Esophagus (tissue), 2 donors: ENCODE results near the gene NCLN. TPM values are rescaled to one million over a fixed set of nuclear protein-coding genes. Genes with fewer than 3 reads are reported as not detected.

Experiments
- H3K27ac ChIP-seq, 2 donors: one replicate each; pipeline ENCODE4 v1.5.1; 2013; ENCODE audit warnings: low read depth in 2 of 2, mild to moderate bottlenecking in 2 of 2, inconsistent platforms in 1 of 2, low read length in 1 of 2, moderate library complexity in 1 of 2
- H3K27me3 ChIP-seq, 2 donors: one replicate each; pipeline ENCODE4 v1.6.1; 2013; ENCODE audit warnings: low read length in 2 of 2, control low read depth in 1 of 2, mild to moderate bottlenecking in 1 of 2; ENCODE audit not compliant: insufficient read depth in 2 of 2, control insufficient read depth in 1 of 2
- H3K36me3 ChIP-seq, 2 donors: one replicate each; pipeline ENCODE4 v1.6.1; 2013; ENCODE audit warnings: low read length in 1 of 2; ENCODE audit not compliant: control insufficient read depth in 2 of 2, insufficient read depth in 2 of 2
- H3K4me1 ChIP-seq, 2 donors: one replicate each; pipeline ENCODE4 v1.6.1; 2013; ENCODE audit warnings: low read length in 1 of 2; ENCODE audit not compliant: control insufficient read depth in 2 of 2, insufficient read depth in 2 of 2
- H3K4me3 ChIP-seq, 2 donors: one replicate each; pipeline ENCODE4 v1.5.1; 2013; ENCODE audit warnings: low read length in 2 of 2, mild to moderate bottlenecking in 2 of 2, low read depth in 1 of 2, moderate library complexity in 1 of 2
- H3K9me3 ChIP-seq, 2 donors: one replicate each; pipeline ENCODE4 v1.6.1; 2013; ENCODE audit warnings: mild to moderate bottlenecking in 2 of 2, low read depth in 1 of 2, low read length in 1 of 2, moderate library complexity in 1 of 2; ENCODE audit not compliant: control insufficient read depth in 2 of 2, insufficient read depth in 1 of 2
- WGBS, 2 donors: extraction: QIAGEN DNeasy Blood & Tissue Kit; methylation state at CpG; one replicate each; pipeline ENCODE4 v1.1.7; 2013; 5-methylcytosine and 5-hydroxymethylcytosine counted together
- polyA plus RNA-seq, 2 donors: library from polyadenylated mRNA; stranded (reverse); fragments of 200-250 nt; gene quantifications; one replicate each; pipeline ENCODE4 v1.2.3, GENCODE V29; 2013
- donor health status: healthy with polysubstance abuse.
- donor health status: Bipolar disorder and iron deficiency.

Gene NCLN
- polyA plus RNA-seq, 2 donors = 23.9 to 24.9 TPM

DNA sequence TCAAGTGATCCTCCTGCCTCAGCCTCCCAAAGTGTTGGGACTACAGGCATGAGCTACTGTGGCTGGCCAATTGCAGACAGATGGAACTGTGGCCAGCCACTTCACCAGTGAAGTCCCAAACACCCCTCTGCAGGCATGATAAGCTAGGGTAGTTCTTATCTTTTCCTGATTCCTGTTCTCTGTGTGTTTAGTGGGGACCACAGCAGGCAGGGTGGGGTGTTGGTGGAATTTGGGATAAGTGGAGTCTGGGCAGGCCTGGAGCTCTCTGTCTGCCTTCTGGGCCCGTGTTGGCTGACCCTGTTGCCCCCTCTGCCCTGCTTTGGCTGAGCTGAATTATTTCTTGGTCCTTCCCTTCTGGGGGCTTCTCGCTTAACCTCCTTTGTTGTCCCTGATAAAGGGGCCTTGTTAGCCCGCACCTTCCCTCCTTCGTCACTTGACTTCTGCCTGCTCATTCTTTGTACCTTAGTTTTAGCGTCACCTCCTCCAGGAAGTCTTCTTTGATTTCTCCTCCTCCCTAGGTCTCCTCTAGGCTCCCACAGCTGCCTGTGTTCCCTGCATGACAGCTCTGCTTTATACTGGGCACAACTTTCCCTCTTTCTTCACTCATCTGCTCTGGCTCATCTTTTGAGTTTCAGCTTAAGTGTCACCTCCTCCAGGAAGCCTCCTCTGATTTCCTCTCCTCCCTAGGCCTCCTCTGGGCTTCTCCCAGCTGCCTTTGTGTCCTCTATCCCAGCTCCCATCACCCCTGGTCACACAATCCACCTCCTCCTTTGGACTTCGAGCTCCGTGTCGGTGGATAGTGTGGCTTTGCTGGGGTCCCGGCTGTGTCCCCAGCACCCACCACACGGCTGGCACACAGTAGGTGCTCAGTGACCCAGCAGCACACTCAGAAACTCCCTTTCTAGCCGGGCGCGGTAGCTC lies 1.7 kb upstream of the NCLN start:
- Histone ChIP-seq H3K4me3 (no peak overlapping the region), H3K27ac (no peak overlapping the region), H3K27me3 (no peaks in the 10 kb centered on the region), H3K9me3 (no peaks in the 10 kb centered on the region), H3K4me1 (peaks cover 9 to 15% of the 10 kb centered on the region in 2 donors), H3K36me3 (no peaks in the 10 kb centered on the region)
- WGBS, 2 donors = 75 to 78% methylated on average over 13 of the region's 13 CpGs

DNA sequence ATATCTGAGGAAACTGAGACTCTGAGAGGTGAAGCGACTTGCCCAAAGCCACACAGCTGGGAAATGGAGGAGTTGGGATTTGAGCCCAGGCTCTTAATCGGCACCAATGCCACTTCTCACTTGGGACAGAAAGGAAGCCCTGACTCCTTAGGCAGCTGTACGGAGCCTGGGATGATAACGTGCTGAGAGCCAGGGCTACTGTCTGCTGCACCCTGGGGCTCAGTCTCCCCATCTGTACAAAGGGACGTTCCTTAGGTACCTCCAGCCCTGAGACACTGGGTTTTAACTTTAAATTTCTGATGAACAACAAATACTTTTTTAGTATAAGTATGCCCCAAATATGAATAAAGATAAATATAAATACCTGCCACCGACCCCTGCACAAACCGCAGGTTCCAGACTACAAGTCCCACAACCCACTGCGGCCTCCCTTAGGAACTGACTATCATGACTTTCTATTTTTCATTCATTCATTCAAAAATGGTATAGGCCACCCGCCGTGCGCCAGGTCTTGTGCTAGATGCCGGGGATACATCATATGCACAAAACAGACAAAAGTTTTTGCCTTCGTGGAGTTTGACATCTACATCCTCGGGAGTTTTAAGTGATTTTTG lies 776 bp upstream of the NCLN start:
- 15 to 18% methylated on average over 14 of the region's 14 CpGs for WGBS, 2 donors
- Histone ChIP-seq H3K27me3 (no peaks in the 10 kb centered on the region), H3K27ac (no peak overlapping the region), H3K4me1 (peaks cover 9 to 19% of the 10 kb centered on the region in 2 donors), H3K9me3 (no peaks in the 10 kb centered on the region), H3K36me3 (peaks cover 0 to 6% of the 10 kb centered on the region in 2 donors), H3K4me3 (peak overlapping the region; percentile 81 to 87)

DNA sequence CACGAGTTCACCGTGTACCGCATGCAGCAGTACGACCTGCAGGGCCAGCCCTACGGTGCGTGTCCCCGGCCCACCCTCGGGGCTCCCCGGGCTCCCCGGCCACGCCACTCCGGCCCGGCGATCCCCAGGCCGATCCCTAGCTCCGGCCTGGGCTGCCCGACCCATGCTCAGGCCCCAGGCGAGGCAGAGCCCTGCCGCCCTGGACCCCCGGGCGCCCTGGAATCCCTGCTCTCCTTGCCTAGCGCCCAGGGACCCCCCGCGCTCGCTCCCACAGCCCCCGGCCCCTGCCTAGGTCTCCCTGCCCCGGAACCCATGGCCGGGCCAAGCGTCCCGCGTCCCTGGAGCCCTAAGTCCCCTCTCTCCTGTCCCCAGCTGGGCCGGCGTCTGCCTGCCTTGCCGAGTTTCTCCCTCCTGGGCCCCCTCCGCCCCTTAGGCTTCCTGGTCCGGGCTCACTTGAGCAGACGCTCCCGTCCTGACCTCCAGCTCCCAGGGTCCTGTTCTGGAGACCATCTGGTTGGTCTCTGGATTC lies 494 bp downstream of the NCLN start:
- Histone ChIP-seq H3K27me3 (no peaks in the 10 kb centered on the region), H3K4me3 (peak overlapping the region; percentile 81 to 87), H3K4me1 (peaks cover 9 to 19% of the 10 kb centered on the region in 2 donors), H3K36me3 (peaks cover 0 to 9% of the 10 kb centered on the region in 2 donors), H3K27ac (peak overlapping the region; percentile 58 to 87), H3K9me3 (no peaks in the 10 kb centered on the region)
- 0 to 1% methylated on average over 27 to 38 of the region's 38 CpGs for WGBS, 2 donors

DNA sequence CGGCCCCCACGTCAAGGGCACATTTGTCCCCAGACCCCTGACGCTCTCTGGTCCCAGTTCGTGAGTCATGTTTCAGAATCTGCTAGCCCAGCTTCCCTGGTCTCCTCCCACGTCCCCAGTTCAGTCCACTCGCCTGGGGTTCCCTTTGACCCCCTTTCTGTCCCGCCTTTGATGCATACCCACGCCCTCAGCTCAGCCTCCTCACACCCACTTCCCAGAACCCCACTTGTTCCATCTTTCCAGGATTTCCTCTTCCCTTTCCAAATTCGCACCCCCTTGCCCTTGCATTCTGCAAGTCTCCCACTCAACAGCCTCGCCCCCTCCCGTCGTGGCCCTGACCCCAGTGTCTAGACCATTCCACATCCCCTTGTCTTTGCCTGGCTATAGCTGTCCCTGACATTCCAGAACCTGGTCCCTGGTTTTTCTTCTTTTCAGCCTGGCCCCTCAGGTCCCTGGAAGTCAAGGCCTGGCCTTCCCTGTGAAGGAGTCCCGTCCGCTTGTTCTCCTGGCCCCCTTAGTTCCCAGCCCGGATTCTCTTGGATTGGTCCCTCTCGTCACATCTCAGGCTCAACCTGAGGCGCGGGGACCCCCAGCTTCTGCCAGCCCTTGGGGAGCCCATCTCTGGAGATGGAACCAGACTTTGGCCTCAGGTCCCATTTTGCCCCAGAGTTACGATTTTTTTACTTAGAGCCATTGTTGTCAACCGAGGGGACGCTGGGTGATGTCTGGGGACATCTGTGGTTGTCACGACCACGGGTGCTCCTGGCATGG lies 1.3 kb downstream of the NCLN start:
- Histone ChIP-seq H3K4me1 (peaks cover 9 to 19% of the 10 kb centered on the region in 2 donors), H3K27ac (no peak overlapping the region), H3K4me3 (peak overlapping the region; percentile 81 to 87), H3K27me3 (no peaks in the 10 kb centered on the region), H3K36me3 (peaks cover 0 to 9% of the 10 kb centered on the region in 2 donors), H3K9me3 (no peaks in the 10 kb centered on the region)
- 60 to 64% methylated on average over 23 of the region's 23 CpGs for WGBS, 2 donors

DNA sequence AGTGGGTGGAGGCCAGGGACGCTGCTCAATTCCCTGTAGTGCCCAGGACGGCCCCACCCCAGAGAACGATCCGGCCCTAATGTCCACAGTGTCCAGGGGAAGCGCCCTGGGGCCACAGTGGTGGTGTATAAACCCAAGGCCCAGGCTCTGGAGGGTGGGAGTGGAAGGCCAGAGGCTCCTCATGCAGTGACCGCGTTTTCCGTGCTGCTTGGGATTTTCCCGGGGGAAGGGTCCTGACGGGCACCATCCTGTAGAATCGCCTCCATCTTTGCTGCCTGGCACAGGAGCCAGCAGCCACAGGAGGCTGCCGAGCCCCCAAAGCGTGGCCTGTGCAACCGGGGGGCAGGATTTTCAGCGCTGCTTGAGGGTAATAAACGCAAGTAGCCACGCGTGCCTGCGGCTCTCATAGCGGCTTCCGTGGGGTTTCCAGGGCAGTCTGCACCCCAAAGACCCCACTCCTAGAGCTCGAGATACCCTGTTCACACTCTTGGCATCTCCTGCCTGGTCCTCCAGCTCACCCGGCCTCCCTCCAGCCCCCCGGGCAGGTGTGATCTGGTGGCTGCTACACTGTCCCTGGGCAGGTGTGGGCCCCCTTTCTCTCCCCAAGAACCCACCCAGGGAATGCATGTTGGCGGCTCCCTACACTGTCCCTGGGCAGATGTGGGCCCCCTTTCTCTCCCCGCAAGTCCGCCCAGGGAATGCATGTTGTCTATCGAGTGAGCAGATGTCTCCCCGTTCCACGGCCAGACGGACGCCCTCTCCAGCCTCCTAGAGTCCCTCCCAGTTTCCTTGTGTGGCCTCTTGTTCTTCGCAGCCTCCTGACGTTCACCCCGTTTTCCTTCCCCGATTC lies 2.2 kb downstream of the NCLN start:
- WGBS, 2 donors = 83 to 88% methylated on average over 36 of the region's 36 CpGs
- Histone ChIP-seq H3K9me3 (no peaks in the 10 kb centered on the region), H3K27me3 (no peaks in the 10 kb centered on the region), H3K4me1 (peaks cover 9 to 19% of the 10 kb centered on the region in 2 donors), H3K4me3 (no peak overlapping the region), H3K27ac (no peak overlapping the region), H3K36me3 (peaks cover 0 to 15% of the 10 kb centered on the region in 2 donors)

DNA sequence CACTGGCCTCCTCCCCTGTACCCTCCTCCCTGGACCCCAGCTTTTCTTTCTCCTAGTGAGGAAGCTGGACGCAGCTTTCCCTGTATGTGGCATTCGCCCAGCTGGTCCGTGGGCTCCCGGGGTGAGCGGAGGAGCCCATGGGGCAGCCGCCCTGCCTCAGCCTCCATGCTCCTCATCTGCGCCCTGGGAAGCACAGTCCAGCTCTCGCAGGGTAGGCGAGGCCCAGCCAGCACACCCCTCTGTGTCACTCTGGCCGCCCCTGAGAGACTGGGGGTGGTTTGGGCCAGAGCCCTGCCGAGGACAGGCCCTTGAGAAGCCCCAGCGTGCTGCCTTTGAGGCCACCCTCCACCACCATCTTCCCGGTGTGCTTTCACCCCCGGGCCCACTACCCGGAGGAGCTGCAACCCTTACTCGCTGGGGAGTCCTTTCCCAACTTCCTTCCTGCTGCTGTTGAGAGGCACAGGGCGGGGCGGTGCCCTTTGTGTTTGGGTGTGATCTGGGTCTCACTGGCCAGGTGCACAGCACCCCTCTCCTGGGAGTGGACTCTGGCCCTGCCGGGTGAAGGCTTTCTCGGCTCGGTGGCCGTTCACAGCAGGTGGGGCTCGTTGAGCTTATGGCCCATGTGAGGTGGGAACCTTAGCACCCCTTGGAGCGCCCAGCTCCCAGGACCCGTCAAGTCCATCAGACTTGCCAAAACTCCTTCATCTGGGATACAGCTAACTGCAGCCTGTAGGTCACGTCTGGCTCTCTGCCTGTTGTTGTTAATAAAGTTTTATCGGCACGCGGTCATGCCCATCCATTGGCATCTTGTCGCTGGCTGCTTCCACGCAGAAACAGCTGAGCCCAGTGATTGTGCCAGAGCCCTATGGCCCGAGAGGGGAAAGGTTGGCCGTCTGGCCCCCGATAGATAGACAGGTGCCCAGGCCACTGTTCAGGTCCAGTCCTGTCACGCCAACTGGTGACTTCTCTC lies 3.2 kb downstream of the NCLN start:
- 87 to 92% methylated on average over 35 of the region's 35 CpGs for WGBS, 2 donors
- Histone ChIP-seq H3K27ac (no peak overlapping the region), H3K9me3 (no peaks in the 10 kb centered on the region), H3K27me3 (no peaks in the 10 kb centered on the region), H3K4me3 (no peak overlapping the region), H3K4me1 (peaks cover 9 to 19% of the 10 kb centered on the region in 2 donors), H3K36me3 (peaks cover 0 to 24% of the 10 kb centered on the region in 2 donors)

DNA sequence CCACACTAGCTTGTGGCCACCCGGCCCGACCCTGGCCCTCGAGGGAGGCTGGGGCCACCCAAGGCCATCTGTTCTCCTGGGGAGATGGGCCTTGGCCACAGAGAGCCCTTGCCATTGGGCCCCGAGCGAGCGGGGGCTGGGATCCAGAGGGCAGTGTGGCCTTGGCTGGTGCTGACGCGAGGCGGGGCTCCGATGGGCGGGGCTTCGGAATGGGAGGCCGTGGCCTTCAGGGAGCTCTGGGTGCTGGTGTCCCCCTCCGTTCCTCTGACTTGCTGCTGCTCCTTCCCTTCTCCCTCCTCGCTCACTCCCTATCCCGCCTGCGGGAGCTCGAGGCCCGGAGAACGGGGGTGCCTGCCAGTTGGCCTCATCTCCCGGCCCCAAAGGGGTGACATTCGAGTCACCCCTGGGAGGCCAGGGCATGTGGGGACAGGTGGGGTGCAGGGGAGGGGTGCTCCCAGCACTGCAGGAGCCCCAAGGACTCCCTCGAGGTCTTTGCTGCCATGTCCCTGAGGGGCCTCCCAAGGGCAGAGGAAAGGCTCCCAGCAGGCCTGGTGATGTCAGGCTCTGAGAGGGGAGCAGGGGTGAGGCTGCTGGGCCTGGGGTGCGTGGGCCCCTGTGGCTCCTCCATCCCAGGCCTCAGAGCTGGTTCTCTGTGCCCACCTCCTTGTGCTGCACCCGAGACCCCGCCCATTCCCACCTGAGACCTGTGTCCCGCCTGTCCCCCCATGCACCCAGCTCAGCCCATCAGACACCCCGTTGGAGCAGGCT lies 4.2 kb downstream of the NCLN start:
- 63 to 85% methylated on average over 28 of the region's 28 CpGs for WGBS, 2 donors
- Histone ChIP-seq H3K9me3 (no peaks in the 10 kb centered on the region), H3K36me3 (peaks cover 0 to 25% of the 10 kb centered on the region in 2 donors), H3K4me3 (no peak overlapping the region), H3K27me3 (no peaks in the 10 kb centered on the region), H3K27ac (no peak overlapping the region), H3K4me1 (peaks cover 9 to 19% of the 10 kb centered on the region in 2 donors)

DNA sequence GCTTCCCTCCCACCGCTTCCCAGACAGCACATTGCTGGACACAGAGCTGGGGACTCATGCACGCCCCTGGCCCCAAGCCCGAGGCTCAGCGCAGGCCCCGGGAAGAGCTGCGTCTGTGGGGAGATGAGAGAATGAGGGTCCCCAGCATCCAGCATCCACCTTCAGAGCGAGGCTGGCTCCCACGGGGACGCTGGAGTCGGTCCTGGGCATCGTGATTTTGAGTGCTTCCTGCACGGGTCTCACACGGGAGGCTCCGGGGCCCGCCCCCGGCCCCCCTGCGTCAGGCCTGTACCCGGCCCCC lies 4.7 kb downstream of the NCLN start:
- peaks cover 9 to 19% of the 10 kb centered on the region in 2 donors for H3K4me1 ChIP-seq
- no peak overlapping the region for H3K4me3 ChIP-seq
- H3K27me3 ChIP-seq = no peaks in the 10 kb centered on the region
- no peaks in the 10 kb centered on the region for H3K9me3 ChIP-seq
- 95% methylated on average over 15 to 18 of the region's 18 CpGs for WGBS, 2 donors
- H3K36me3 ChIP-seq = peaks cover 0 to 25% of the 10 kb centered on the region in 2 donors
- no peak overlapping the region for H3K27ac ChIP-seq
